ENCODE data around the gene GAPDH.

DNA sequence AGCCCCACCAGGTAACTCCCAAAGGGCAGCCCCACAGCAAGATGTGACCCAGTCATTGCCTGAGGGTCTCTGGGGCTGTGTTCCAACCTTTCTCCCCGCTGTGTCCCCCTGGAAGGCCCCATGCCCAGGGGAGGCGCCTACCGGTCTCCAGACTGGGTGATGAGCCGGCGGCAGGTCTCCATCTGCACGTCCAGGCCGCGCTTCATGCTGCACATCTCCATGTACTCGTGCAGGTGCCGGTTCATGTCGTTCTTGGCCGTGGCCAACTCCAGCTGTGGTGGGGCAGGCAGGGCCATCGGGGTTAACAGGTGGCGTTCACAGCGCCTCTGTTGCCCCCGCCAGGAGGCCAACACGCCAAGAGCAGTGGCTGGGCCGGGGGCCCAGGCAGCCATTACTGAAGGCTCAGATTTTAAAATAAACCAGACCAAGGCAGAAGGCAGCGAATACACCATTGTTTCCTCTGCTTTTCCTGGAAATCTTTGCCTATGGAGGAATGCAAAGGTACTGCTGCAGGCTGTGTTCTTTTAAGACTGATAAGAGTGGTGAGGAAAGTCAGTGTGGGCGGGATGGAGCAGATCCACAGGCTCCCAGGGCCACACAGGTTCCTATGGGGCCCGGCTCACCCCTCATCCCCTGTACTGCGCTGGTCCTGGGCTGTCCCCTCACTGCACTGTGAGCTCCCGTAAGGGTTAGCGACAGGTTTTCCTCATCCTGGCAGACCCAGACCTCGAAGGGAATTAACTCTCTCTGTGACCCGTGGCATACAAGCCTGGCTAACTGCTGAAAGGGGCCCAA is 7.3 kb downstream of the GAPDH start:
- TF ChIP-seq EZH2 (IDR thresholded peaks at IDR 0.05; ENCODE audit: borderline replicate concordance) (no peak), CTCF (IDR thresholded peaks at IDR 0.05; ENCODE audit: poor library complexity) (no peak)
